GM13977 (cell line): ENCODE measurements around the gene SMIM8.

Experiments
- DNase-seq: peaks from one replicate; pipeline ENCODE4 v3.0.0; 2012; ENCODE audit warnings: low spot score
- in situ Hi-C: fragments of 300-500 bp; cut with MboI; formaldehyde crosslinking; loops from one replicate; pipeline ENCODE4 v1.12.0; 2022; ENCODE audit warnings: low sequenced_read_pairs, low pct_unique_long_range_greater_than_20kb, mixed read lengths, inconsistent platforms; ENCODE audit not compliant: unreplicated experiment
- TF ChIP-seq, protein P1 (sequence below): IDR thresholded peaks from 2 replicates; pipeline ENCODE4 v1.5.1; 2012; ENCODE audit warnings: mild to moderate bottlenecking, control low read depth; ENCODE audit not compliant: insufficient read depth; ENCODE audit errors: extremely low read depth, missing control alignments

Gene SMIM8

DNA sequence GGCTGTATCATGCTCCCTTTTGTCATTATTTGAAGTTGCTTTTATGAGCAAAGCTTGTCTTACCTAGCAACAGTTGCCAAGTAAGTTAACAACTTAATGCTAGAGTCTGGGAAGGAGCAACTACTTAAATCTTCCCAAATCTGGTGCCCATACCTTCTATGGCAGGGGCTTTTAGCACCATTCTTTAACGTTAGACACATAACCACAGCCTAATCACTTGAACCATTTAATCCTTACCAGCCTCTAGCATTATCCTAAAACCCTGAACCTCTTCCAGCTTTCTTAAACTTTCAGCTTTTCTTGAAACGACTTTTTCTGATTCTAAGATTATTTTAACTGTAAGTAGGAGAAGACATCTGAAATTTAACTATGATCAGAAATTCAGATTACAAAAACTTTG is 22.3 kb downstream of the SMIM8 start, which contains the start of gene C6orf163:
C6orf163 (plus strand) TSS at position 83 of the 400 bp plus-strand sequence; CDS start at position 370, 287 bp downstream.
- in situ Hi-C loops = no loop called here
- TF ChIP-seq, protein P1, sequence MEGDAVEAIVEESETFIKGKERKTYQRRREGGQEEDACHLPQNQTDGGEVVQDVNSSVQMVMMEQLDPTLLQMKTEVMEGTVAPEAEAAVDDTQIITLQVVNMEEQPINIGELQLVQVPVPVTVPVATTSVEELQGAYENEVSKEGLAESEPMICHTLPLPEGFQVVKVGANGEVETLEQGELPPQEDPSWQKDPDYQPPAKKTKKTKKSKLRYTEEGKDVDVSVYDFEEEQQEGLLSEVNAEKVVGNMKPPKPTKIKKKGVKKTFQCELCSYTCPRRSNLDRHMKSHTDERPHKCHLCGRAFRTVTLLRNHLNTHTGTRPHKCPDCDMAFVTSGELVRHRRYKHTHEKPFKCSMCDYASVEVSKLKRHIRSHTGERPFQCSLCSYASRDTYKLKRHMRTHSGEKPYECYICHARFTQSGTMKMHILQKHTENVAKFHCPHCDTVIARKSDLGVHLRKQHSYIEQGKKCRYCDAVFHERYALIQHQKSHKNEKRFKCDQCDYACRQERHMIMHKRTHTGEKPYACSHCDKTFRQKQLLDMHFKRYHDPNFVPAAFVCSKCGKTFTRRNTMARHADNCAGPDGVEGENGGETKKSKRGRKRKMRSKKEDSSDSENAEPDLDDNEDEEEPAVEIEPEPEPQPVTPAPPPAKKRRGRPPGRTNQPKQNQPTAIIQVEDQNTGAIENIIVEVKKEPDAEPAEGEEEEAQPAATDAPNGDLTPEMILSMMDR = no peak
- no peak for DNase-seq

DNA sequence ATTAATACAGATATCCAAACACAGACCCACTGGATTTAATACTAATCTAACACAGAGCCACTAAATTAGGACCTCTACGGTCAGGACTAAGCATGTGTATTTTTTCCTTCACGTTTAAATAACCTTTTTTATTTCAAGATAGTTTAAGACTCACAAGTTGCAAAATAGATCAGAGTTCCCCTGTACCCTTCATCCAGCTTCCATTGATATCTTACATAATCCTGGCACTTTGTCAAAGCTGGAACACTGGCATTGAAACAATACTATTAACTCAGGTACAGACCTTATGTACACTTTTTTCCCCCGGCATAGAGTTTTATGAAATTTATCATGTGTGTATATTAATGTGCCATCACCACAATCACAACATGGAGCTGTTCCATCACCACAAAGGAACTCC is 24.3 kb downstream of the SMIM8 start:
- in situ Hi-C loops = no loop called here
- DNase-seq = no peak
- TF ChIP-seq, protein P1 = no peak

DNA sequence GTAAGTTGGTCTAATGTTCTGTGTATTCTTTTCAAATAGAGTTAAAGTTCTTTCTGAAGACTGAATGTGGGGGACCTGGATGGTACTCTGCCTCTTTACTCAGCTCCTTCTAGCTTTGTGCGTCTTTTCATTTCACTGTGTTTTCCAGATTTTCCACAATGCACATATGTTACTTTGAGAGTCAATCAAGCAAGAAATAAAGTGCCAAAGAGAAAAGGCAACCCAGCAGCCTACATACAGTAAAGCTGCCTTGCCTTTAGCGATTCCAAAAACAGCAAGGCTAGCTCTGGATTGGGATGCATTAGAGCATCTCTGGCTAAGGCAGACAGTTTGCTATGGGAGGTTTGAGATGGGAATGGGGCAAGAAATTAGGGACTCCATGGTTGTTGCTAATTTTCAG is 27.5 kb downstream of the SMIM8 start:
- no peak for DNase-seq
- in situ Hi-C loops = no loop called here
- TF ChIP-seq, protein P1 = no peak

DNA sequence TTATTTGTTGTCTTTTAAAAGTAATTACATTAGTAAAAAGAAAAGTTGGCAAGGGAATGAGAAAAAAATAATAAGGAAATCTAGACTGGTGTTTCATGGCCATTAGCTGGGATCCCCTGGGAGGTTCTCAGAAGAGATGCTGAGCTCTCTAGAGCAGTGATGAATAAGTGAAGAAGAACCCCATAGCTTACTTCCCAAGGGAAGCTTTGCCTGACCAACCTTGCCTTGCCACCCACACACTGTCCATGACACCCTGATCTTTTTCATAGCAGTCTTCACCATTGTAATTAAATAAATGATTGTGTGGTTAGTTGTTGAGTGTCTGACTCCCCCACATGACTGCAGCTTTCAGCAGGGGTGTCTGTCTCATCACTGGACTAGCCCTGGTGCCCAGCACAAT is 28.1 kb downstream of the SMIM8 start:
- in situ Hi-C loops = no loop called here

DNA sequence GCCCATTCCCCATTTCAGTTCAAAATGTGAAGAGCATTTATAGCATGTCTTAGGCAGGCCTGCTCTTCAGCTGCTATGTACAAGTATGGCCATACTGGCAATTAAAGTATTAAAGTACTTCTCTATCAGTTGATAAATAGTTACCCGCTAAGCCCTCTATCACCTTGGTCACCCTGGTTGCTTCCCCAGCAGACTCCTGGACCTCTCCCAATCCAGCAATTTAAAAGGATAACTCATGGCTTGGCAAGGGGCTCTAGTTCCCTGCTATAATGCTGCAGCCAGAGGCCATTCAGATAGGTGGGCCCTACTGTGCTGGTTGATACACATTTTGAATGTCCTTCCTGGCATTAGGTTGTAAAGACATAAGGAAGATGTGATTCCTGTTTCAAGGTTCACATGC is 29.2 kb downstream of the SMIM8 start:
- no peak for DNase-seq
- in situ Hi-C loops = no loop called here
- TF ChIP-seq, protein P1 = no peak

More for the DNA sequence above, 28.1 kb downstream of the SMIM8 start:
- DNase-seq = no peak
- TF ChIP-seq, protein P1 = no peak

DNA sequence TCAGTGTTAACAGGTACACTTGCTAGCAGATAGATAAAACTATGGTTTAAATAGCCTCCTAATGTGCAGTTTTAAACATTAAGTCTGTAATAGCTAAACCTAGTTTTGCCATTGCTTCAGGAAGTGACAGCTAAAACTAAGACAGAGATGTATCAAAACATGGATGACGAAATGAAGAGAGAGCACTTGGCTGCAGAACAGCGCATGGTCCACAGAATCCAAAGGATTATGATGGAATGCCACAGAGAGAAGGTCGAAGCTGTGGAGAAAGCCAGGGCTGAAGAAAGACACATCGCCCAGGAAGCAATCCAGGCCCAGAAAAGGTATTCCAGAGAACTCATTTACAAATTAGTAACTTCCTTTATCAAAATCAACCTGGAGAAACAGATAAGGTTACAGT is 33.8 kb downstream of the SMIM8 start:
- DNase-seq = no peak
- in situ Hi-C loops = no loop called here
- TF ChIP-seq, protein P1 = no peak
